GM12878 (cell line): ENCODE results near the gene PBOV1. TPM values are rescaled to one million over a fixed set of nuclear protein-coding genes. Genes with fewer than 3 reads are reported as not detected.

ENCODE experiments used
- ATAC-seq: fragments of 200-7000 bp; cut with Tn5 transposase; 3 replicates; pipeline ENCODE4 v1.9.1; 2020; ENCODE audit warnings: mild to moderate bottlenecking, moderate library complexity
- BruUV-seq: library from RNA; stranded (reverse); fragments of 400-500 nt; replicated peaks from 2 replicates; lab custom pipeline; 2021; lab: Mats Ljungman, UMichigan
- CTCF ChIA-PET: fragments of 300-600 bp; sonication (Branson Sonifier 250); formaldehyde crosslinking; extraction: SDS; loops from one replicate; lab custom pipeline; 2021; ENCODE audit warnings: inconsistent platforms; lab: Yijun Ruan, JAX
- POLR2A ChIA-PET: fragments of 350-600 bp; formaldehyde crosslinking; extraction: SDS; loops from one replicate; lab custom pipeline; 2021; ENCODE audit warnings: inconsistent platforms; lab: Charles Lee
- RAD21 ChIA-PET: fragments of 300-600 bp; sonication (Branson Sonifier 250); formaldehyde crosslinking; loops from one replicate; lab custom pipeline; 2023; ENCODE audit warnings: antibody characterized with exemption; ENCODE audit not compliant: unreplicated experiment; lab: Charles Lee
- SMC1A ChIA-PET: fragments of 300-600 bp; sonication (Branson Sonifier 250); formaldehyde crosslinking; loops from one replicate; lab custom pipeline; 2023; ENCODE audit not compliant: unreplicated experiment, uncharacterized antibody; lab: Charles Lee
- DNase-seq: peaks from one replicate; pipeline ENCODE4 v3.0.0-alpha.2; 2011; ENCODE audit warnings: low read depth, low spot score
- FAIRE-seq: peaks from 3 replicates; lab custom pipeline; 2011; peaks lifted over from hg19 to GRCh38; lab: Jason Lieb, UNC
- H2AFZ ChIP-seq: 2 replicates; pipeline ENCODE4 v1.6.0; 2011; ENCODE audit warnings: low read depth, low read length, control low read depth; ENCODE audit not compliant: control insufficient read depth
- H3K27ac ChIP-seq: 2 replicates; pipeline ENCODE4 v1.5.1; 2011; ENCODE audit warnings: control low read depth; ENCODE audit not compliant: control insufficient read depth, insufficient read depth
- H3K27me3 ChIP-seq, 2 experiments: replicated peaks in 1 of 2; 2 replicates each; pipeline versions ENCODE4 v1.6.0 to v1.6.1; 2011; ENCODE audit warnings: low read length in 1 of 2; ENCODE audit not compliant: control insufficient read depth in 2 of 2, insufficient read depth in 2 of 2
- H3K36me3 ChIP-seq, 2 experiments: 2 replicates each; pipeline ENCODE4 v1.5.1; 2011; ENCODE audit warnings: low read length in 1 of 2; ENCODE audit not compliant: control insufficient read depth in 2 of 2, insufficient read depth in 2 of 2
- H3K4me1 ChIP-seq: 2 replicates; pipeline ENCODE4 v1.6.1; 2011; ENCODE audit warnings: mild to moderate bottlenecking, low read length, moderate library complexity, mixed read lengths; ENCODE audit not compliant: control insufficient read depth, insufficient read depth
- H3K4me2 ChIP-seq: 2 replicates; pipeline ENCODE4 v1.6.0; 2011; ENCODE audit warnings: control low read depth; ENCODE audit not compliant: control insufficient read depth, insufficient read depth
- H3K4me3 ChIP-seq: fragments of 200-600 bp; sonication (generic); 2 replicates; pipeline ENCODE4 v1.5.1; 2016
- H3K79me2 ChIP-seq: 2 replicates; pipeline ENCODE4 v1.6.0; 2011; ENCODE audit warnings: low read length; ENCODE audit not compliant: control insufficient read depth, insufficient read depth
- H3K9ac ChIP-seq: 2 replicates; pipeline ENCODE4 v1.8.0; 2011; ENCODE audit warnings: low read length, control low read depth, mixed read lengths; ENCODE audit not compliant: control insufficient read depth, insufficient read depth
- H3K9me3 ChIP-seq: replicated peaks from 3 replicates; pipeline ENCODE4 v1.5.1; 2011; ENCODE audit warnings: mild to moderate bottlenecking, low read length; ENCODE audit not compliant: control insufficient read depth, insufficient read depth
- H4K20me1 ChIP-seq: 2 replicates; pipeline ENCODE4 v1.6.0; 2011; ENCODE audit not compliant: control insufficient read depth, insufficient read depth
- BMI1 ChIP-seq: fragments of 450-650 bp; IDR thresholded peaks from 2 replicates; pipeline ENCODE4 v1.6.1; 2016; ENCODE audit warnings: mild to moderate bottlenecking, moderate library complexity, borderline replicate concordance
- CHD2 ChIP-seq: IDR thresholded peaks from 2 replicates; pipeline ENCODE4 v1.6.1; 2011; ENCODE audit warnings: low read depth, low read length, improper control_type of control experiment, borderline replicate concordance
- FOS ChIP-seq: IDR thresholded peaks from 3 replicates; pipeline ENCODE4 v1.6.1; 2011; ENCODE audit warnings: borderline replicate concordance; ENCODE audit not compliant: insufficient read length; ENCODE audit errors: extremely low read depth
- GABPA ChIP-seq: IDR thresholded peaks from 2 replicates; pipeline ENCODE4 v1.6.1; 2014; ENCODE audit warnings: antibody characterized with exemption, low read depth, mild to moderate bottlenecking, inconsistent platforms
- JUND ChIP-seq: IDR thresholded peaks from 2 replicates; pipeline ENCODE4 v1.6.1; 2012; ENCODE audit warnings: low read depth, mild to moderate bottlenecking, low read length, improper control_type of control experiment, moderate library complexity
- NRF1 ChIP-seq: conservative IDR thresholded peaks from 2 replicates; pipeline ENCODE4 v1.6.1; 2011; ENCODE audit warnings: mild to moderate bottlenecking, low read depth, low read length, improper control_type of control experiment
- POLR2A ChIP-seq: IDR thresholded peaks from 2 replicates; pipeline ENCODE4 v1.6.1; 2011; ENCODE audit warnings: low read depth, mild to moderate bottlenecking, low read length
- RCOR1 ChIP-seq: conservative IDR thresholded peaks from 2 replicates; pipeline ENCODE4 v1.6.1; 2012; ENCODE audit warnings: low read depth, low read length, improper control_type of control experiment
- SMAD5 ChIP-seq: IDR thresholded peaks from 2 replicates; pipeline ENCODE4 v1.6.1; 2016; ENCODE audit warnings: antibody characterized with exemption, low read depth
- SRF ChIP-seq, 2 experiments: IDR thresholded peaks; 2 replicates each; pipeline ENCODE4 v1.6.1; 2011; ENCODE audit warnings: low read depth in 2 of 2, low read length in 2 of 2, mild to moderate bottlenecking in 1 of 2, moderate library complexity in 1 of 2
- YBX1 ChIP-seq: fragments of 450-650 bp; IDR thresholded peaks from 2 replicates; pipeline ENCODE4 v1.6.1; 2016; ENCODE audit warnings: antibody characterized with exemption
- in situ Hi-C: fragments of 300-500 bp; cut with MboI; formaldehyde crosslinking; loops from 9 replicates; pipeline ENCODE4 v1.14.3; 2018; ENCODE audit warnings: mixed read lengths
- intact Hi-C: fragments of 100-400 bp; cut with micrococcal nuclease; formaldehyde crosslinking; loops from one replicate; pipeline ENCODE4 v1.14.2; 2022; ENCODE audit not compliant: unreplicated experiment
- polyA plus RNA-seq, 11 experiments: library from polyadenylated mRNA; depleted of rRNA in 4 of 11; unstranded in 6 of 11; stranded (reverse) in 5 of 11; fragments of >200 nt; fragmentation: Nextera tagmentation in 4 of 11; fragmentation: Illumina TruSeq in 1 of 11; extraction: Ambion mirVana in 4 of 11; extraction: Trizol in 1 of 11; gene quantifications; 1 replicate in 1 of 11; 2 replicates in 10 of 11; pipeline versions ENCODE4 v1.2.1 to v1.2.3, GENCODE V29; 2011 to 2016; ENCODE audit warnings: inconsistent platforms in 2 of 11, missing spikeins in 2 of 11, low read depth in 1 of 11
- total RNA-seq, 4 experiments: library from RNA; depleted of rRNA in 3 of 4; stranded (reverse); fragments of >200 nt in 3 of 4; fragmentation: Illumina TruSeq in 1 of 4; extraction: Trizol in 1 of 4; gene quantifications; 2 replicates each; pipeline versions ENCODE4 v1.2.1 to v1.2.3, GENCODE V29; 2013 to 2021
- TF ChIP-seq, protein P1 (sequence below): IDR thresholded peaks from 2 replicates; pipeline ENCODE4 v1.6.1; 2012; ENCODE audit warnings: low read depth, low read length, improper control_type of control experiment
- TF ChIP-seq, protein P2 (sequence below): IDR thresholded peaks from 2 replicates; pipeline ENCODE4 v1.6.1; 2011; ENCODE audit warnings: low read depth, low read length, improper control_type of control experiment, borderline replicate concordance
- TF ChIP-seq, protein P3 (sequence below): fragments of 450-650 bp; IDR thresholded peaks from 2 replicates; pipeline ENCODE4 v1.6.1; 2017; ENCODE audit warnings: borderline replicate concordance

Gene PBOV1
- total and polyA plus RNA-seq, 10 of the 15 experiments (the other 5 are each of a cell fraction or from before 2014, with no cell fraction given) = not detected

DNA sequence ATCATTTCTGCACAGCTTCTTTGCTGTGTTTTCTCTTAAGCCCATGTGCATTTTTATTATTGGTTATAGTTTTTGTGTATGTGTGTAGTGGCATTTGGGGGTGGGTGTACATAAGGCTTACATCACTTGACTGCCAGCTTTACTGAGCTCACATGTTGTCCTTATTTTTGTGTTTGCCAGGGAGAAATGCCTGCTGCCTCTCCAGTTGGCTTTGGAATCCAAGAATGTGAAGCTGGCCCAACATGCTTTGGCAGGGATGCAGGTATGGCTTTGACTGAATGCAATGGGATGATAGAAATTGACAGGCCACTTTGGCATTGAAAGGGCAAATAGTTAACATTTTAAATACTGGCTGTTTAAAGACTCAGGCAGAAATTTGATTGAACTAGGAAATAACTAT, 11.4 kb downstream of the PBOV1 start:
- RAD21 ChIA-PET = no interaction called here
- Histone ChIP-seq H3K4me2 (no peak overlapping the region), H3K36me3 (no peaks in the 10 kb centered on the region), H3K27ac (no peak overlapping the region), H4K20me1 (no peaks in the 10 kb centered on the region), H3K27me3 (peaks cover 0 to 5% of the 10 kb centered on the region in 2 experiments; a peak in 2 of 4 replicates), H3K9ac (no peak overlapping the region), H3K4me1 (no peaks in the 10 kb centered on the region), H3K4me3 (no peak overlapping the region), H3K79me2 (no peaks in the 10 kb centered on the region), H2AFZ (no peak overlapping the region), H3K9me3 (no peaks in the 10 kb centered on the region)
- in situ Hi-C loops = no loop called here
- no peak for ATAC-seq
- no peak for FAIRE-seq
- BruUV-seq = no TSS peak
- CTCF ChIA-PET = no interaction called here
- DNase-seq = no peak
- POLR2A ChIA-PET = no interaction called here
- SMC1A ChIA-PET = interaction anchor here (1.4 kb wide), 1 partner anchor 16 kb away, joined by 4 read pairs; no protein-coding TSS in a partner anchor
- intact Hi-C loops = no loop called here
- TF ChIP-seq, protein P1, sequence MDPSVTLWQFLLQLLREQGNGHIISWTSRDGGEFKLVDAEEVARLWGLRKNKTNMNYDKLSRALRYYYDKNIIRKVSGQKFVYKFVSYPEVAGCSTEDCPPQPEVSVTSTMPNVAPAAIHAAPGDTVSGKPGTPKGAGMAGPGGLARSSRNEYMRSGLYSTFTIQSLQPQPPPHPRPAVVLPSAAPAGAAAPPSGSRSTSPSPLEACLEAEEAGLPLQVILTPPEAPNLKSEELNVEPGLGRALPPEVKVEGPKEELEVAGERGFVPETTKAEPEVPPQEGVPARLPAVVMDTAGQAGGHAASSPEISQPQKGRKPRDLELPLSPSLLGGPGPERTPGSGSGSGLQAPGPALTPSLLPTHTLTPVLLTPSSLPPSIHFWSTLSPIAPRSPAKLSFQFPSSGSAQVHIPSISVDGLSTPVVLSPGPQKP = no peak
- TF ChIP-seq JUND (no peak), GABPA (no peak), FOS (no peak), YBX1 (no peak), BMI1 (no peak), SMAD5 (no peak), CHD2 (no peak), SRF (IDR thresholded peaks at IDR 0.05; ENCODE audit: low read depth in 2 of 2, low read length in 2 of 2) (no peak), POLR2A (no peak), NRF1 (no peak), RCOR1 (no peak)
- TF ChIP-seq, protein P2, sequence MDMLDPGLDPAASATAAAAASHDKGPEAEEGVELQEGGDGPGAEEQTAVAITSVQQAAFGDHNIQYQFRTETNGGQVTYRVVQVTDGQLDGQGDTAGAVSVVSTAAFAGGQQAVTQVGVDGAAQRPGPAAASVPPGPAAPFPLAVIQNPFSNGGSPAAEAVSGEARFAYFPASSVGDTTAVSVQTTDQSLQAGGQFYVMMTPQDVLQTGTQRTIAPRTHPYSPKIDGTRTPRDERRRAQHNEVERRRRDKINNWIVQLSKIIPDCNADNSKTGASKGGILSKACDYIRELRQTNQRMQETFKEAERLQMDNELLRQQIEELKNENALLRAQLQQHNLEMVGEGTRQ = no peak
- TF ChIP-seq, protein P3, sequence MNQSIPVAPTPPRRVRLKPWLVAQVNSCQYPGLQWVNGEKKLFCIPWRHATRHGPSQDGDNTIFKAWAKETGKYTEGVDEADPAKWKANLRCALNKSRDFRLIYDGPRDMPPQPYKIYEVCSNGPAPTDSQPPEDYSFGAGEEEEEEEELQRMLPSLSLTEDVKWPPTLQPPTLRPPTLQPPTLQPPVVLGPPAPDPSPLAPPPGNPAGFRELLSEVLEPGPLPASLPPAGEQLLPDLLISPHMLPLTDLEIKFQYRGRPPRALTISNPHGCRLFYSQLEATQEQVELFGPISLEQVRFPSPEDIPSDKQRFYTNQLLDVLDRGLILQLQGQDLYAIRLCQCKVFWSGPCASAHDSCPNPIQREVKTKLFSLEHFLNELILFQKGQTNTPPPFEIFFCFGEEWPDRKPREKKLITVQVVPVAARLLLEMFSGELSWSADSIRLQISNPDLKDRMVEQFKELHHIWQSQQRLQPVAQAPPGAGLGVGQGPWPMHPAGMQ = no peak
